A673 (cell line): ENCODE data around the gene ACY1. TPM values are rescaled to one million over a fixed set of nuclear protein-coding genes. Genes with fewer than 3 reads are reported as not detected.

Source experiments
- BruUV-seq: library from RNA; stranded (reverse); fragments of 400-500 nt; replicated peaks from 2 replicates; lab custom pipeline; 2021; lab: Mats Ljungman, UMichigan
- CTCF ChIA-PET: fragments of 300-600 bp; sonication (Branson Sonifier 250); formaldehyde crosslinking; loops from one replicate; lab custom pipeline; 2022; ENCODE audit warnings: antibody characterized with exemption; lab: Charles Lee
- POLR2A ChIA-PET: fragments of 300-600 bp; sonication (Branson Sonifier 250); formaldehyde crosslinking; loops from one replicate; lab custom pipeline; 2022; ENCODE audit warnings: antibody characterized with exemption; ENCODE audit not compliant: low non-redundant PET; lab: Charles Lee
- DNase-seq: peaks from one replicate; pipeline ENCODE4 v3.0.0-alpha.2; 2015; ENCODE audit warnings: low spot score
- H3K27ac ChIP-seq: fragments of 200-600 bp; sonication (generic); 2 replicates; pipeline ENCODE4 v1.5.1; 2016; ENCODE audit warnings: mixed run types, low read depth, mild to moderate bottlenecking, mixed read lengths, antibody characterized with exemption, low read length; ENCODE audit not compliant: poor library complexity, severe bottlenecking
- H3K27me3 ChIP-seq: fragments of 200-600 bp; sonication (generic); replicated peaks from 2 replicates; pipeline ENCODE4 v1.6.1; 2017; ENCODE audit warnings: mixed run types, low read depth, mild to moderate bottlenecking, mixed read lengths, antibody characterized with exemption, low read length; ENCODE audit not compliant: insufficient read depth, poor library complexity
- H3K36me3 ChIP-seq: fragments of 200-600 bp; sonication (generic); 2 replicates; pipeline ENCODE4 v1.6.1; 2016; ENCODE audit warnings: mixed run types, mild to moderate bottlenecking, mixed read lengths, antibody characterized with exemption, low read length; ENCODE audit not compliant: insufficient read depth, poor library complexity, severe bottlenecking
- H3K4me1 ChIP-seq: fragments of 200-600 bp; sonication (generic); 2 replicates; pipeline ENCODE4 v1.6.1; 2017; ENCODE audit warnings: mixed run types, mild to moderate bottlenecking, mixed read lengths, antibody characterized with exemption, low read length; ENCODE audit not compliant: insufficient read depth, poor library complexity, severe bottlenecking
- H3K4me3 ChIP-seq: fragments of 200-600 bp; sonication (generic); 2 replicates; pipeline ENCODE4 v1.5.1; 2016; ENCODE audit warnings: low read depth, mixed run types, mild to moderate bottlenecking, mixed read lengths, low read length; ENCODE audit not compliant: poor library complexity, severe bottlenecking
- H3K9me3 ChIP-seq: fragments of 200-600 bp; sonication (generic); 2 replicates; pipeline ENCODE4 v1.6.1; 2016; ENCODE audit warnings: mixed run types, low read depth, mild to moderate bottlenecking, mixed read lengths, antibody characterized with exemption, low read length; ENCODE audit not compliant: poor library complexity, severe bottlenecking
- EZH2 ChIP-seq: fragments of 200-600 bp; sonication (generic); IDR thresholded peaks from 2 replicates; pipeline ENCODE4 v1.6.1; 2017; ENCODE audit warnings: borderline replicate concordance, low read depth, mild to moderate bottlenecking, mixed read lengths, antibody characterized with exemption, low read length; ENCODE audit not compliant: poor library complexity, severe bottlenecking
- intact Hi-C: fragments of 100-400 bp; cut with micrococcal nuclease; formaldehyde crosslinking; loops from one replicate; pipeline ENCODE4 v1.10.0; 2022; ENCODE audit not compliant: unreplicated experiment
- total RNA-seq: library from RNA; stranded (reverse); gene quantifications from 2 replicates; pipeline ENCODE4 v1.2.3, GENCODE V29; 2021
- TF ChIP-seq, protein P1 (sequence below): fragments of 300-800, 200-600 bp; sonication (generic); conservative IDR thresholded peaks from 2 replicates; pipeline ENCODE4 v1.5.1; 2017; ENCODE audit warnings: low read depth, mild to moderate bottlenecking, antibody characterized with exemption, low read length, moderate library complexity, mixed read lengths

Gene ACY1
- total RNA-seq, 1 experiment from 2014 or later = 6.4 TPM

- Histone ChIP-seq H3K9me3 (no peaks in the 10 kb centered on the region), H3K27ac (no peak overlapping the region), H3K4me1 (no peaks in the 10 kb centered on the region), H3K36me3 (no peaks in the 10 kb centered on the region), H3K4me3 (no peak overlapping the region), H3K27me3 (no peaks in the 10 kb centered on the region)
- TF ChIP-seq EZH2 = no peak
- TF ChIP-seq, protein P1, sequence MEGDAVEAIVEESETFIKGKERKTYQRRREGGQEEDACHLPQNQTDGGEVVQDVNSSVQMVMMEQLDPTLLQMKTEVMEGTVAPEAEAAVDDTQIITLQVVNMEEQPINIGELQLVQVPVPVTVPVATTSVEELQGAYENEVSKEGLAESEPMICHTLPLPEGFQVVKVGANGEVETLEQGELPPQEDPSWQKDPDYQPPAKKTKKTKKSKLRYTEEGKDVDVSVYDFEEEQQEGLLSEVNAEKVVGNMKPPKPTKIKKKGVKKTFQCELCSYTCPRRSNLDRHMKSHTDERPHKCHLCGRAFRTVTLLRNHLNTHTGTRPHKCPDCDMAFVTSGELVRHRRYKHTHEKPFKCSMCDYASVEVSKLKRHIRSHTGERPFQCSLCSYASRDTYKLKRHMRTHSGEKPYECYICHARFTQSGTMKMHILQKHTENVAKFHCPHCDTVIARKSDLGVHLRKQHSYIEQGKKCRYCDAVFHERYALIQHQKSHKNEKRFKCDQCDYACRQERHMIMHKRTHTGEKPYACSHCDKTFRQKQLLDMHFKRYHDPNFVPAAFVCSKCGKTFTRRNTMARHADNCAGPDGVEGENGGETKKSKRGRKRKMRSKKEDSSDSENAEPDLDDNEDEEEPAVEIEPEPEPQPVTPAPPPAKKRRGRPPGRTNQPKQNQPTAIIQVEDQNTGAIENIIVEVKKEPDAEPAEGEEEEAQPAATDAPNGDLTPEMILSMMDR = no peak
- DNase-seq = no peak
- no TSS peak for BruUV-seq
- ChIA-PET POLR2A (no interaction called here), CTCF (no interaction called here)
- intact Hi-C loops = no loop called here
Measured at GRCh38 chr3:51960386-51960785, 22.9 kb upstream of the ACY1 start.

GRCh38 chr3:51961011-51961410 lies 22.3 kb upstream of the ACY1 start:
- TF ChIP-seq EZH2 = no peak
- TF ChIP-seq, protein P1 = no peak
- no peak overlapping the region for H3K4me3 ChIP-seq
- H3K36me3 ChIP-seq = no peaks in the 10 kb centered on the region
- intact Hi-C loops = no loop called here
- no peak for DNase-seq
- H3K4me1 ChIP-seq = no peaks in the 10 kb centered on the region
- POLR2A ChIA-PET = no interaction called here
- no TSS peak for BruUV-seq
- no peaks in the 10 kb centered on the region for H3K9me3 ChIP-seq
- CTCF ChIA-PET = no interaction called here
- no peaks in the 10 kb centered on the region for H3K27me3 ChIP-seq
- H3K27ac ChIP-seq = no peak overlapping the region

GRCh38 chr3:51961602-51962569 lies 21.4 kb upstream of the ACY1 start:
- intact Hi-C loops = no loop called here
- DNase-seq = no peak
- H3K27ac ChIP-seq = no peak overlapping the region
- POLR2A ChIA-PET = no interaction called here
- no peak overlapping the region for H3K4me3 ChIP-seq
- CTCF ChIA-PET = no interaction called here
- TF ChIP-seq, protein P1 = no peak
- TF ChIP-seq EZH2 = no peak
- H3K36me3 ChIP-seq = no peaks in the 10 kb centered on the region
- no TSS peak for BruUV-seq
- H3K27me3 ChIP-seq = no peaks in the 10 kb centered on the region
- no peaks in the 10 kb centered on the region for H3K9me3 ChIP-seq
- H3K4me1 ChIP-seq = no peaks in the 10 kb centered on the region
